Measurements from ENCODE around the gene TEX51.

- TF ChIP-seq CTCF (IDR thresholded peaks at IDR 0.05; ENCODE audit: insufficient read depth, low read length, poor library complexity, severe bottlenecking) (no peak), EZH2phosphoT487 (conservative IDR thresholded peaks at IDR 0.05; ENCODE audit: low read length) (no peak)
Observed at GRCh38 chr2:126894082-126894481, 4.6 kb upstream of the TEX51 start.

All from SU-DHL-6 (cell line).